ENCODE results near the gene USP1. TPM values are rescaled to one million over a fixed set of nuclear protein-coding genes. Genes with fewer than 3 reads are reported as not detected.

The USP1 gene
- total RNA-seq, 2 experiments from 2014 or later, result 26.2 to 28.3 TPM

DNA sequence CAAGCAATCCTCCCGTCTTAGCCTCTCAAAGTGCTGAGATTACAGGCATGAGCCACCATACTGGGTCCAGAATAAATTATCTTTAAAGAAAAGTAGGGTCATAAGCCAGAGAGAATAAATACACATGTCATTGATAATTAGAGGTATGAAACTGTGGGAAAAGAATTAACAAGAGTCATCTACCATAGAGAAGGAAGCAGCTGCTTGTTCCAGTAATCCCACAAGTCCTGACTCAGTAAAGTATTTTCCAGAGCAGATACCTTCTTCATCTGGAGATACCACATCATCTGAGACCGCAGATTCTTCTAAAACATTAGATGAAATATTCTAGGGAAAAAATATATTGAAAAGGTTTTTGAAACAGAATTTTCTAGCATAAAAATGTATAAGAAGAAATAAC, 55.7 kb downstream of the USP1 start:
- Histone ChIP-seq H3K27me3 (ENCODE audit: control insufficient read depth in 1 of 2, insufficient read depth in 2 of 2, low read length in 2 of 2) (no peaks in the 10 kb centered on the region), H3K9me3 (ENCODE audit: control insufficient read depth in 1 of 2, insufficient read depth in 1 of 2, low read length in 2 of 2) (no peaks in the 10 kb centered on the region), H3K36me3 (ENCODE audit: insufficient read depth, low read length) (no peaks in the 10 kb centered on the region), H3K4me1 (ENCODE audit: insufficient read depth, low read length) (no peaks in the 10 kb centered on the region), H3K4me3 (ENCODE audit: low read length) (no peak overlapping the region), H3K27ac (ENCODE audit: low read depth in 1 of 2, low read length in 2 of 2) (no peak overlapping the region)
- ATAC-seq (ENCODE audit: poor library complexity), result no peak
- DNase-seq, result no peak
- TF ChIP-seq, protein P1, sequence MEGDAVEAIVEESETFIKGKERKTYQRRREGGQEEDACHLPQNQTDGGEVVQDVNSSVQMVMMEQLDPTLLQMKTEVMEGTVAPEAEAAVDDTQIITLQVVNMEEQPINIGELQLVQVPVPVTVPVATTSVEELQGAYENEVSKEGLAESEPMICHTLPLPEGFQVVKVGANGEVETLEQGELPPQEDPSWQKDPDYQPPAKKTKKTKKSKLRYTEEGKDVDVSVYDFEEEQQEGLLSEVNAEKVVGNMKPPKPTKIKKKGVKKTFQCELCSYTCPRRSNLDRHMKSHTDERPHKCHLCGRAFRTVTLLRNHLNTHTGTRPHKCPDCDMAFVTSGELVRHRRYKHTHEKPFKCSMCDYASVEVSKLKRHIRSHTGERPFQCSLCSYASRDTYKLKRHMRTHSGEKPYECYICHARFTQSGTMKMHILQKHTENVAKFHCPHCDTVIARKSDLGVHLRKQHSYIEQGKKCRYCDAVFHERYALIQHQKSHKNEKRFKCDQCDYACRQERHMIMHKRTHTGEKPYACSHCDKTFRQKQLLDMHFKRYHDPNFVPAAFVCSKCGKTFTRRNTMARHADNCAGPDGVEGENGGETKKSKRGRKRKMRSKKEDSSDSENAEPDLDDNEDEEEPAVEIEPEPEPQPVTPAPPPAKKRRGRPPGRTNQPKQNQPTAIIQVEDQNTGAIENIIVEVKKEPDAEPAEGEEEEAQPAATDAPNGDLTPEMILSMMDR (IDR thresholded peaks at IDR 0.05), result no peak
- Mint-ChIP-seq H3K4me1 (ENCODE audit: low read depth) (no peaks in the 10 kb centered on the region), H3K27me3 (no peaks in the 10 kb centered on the region), H3K36me3 (ENCODE audit: low read depth) (peaks cover 48% of the 10 kb centered on the region), H3K9me3 (no peaks in the 10 kb centered on the region), H3K27ac (no peak overlapping the region), H3K4me3 (no peak overlapping the region)
- intact Hi-C loops (cut with DNase I, micrococcal nuclease), result no loop called here
- CTCF ChIA-PET, result no interaction called here
- POLR2A ChIA-PET, result no interaction called here

- TF ChIP-seq, protein P1 (IDR thresholded peaks at IDR 0.05), result no peak
- CTCF ChIA-PET, result no interaction called here
These were observed 56.8 kb downstream of the USP1 start for GRCh38 chr1:62493656-62494055.

GRCh38 chr1:62494137-62494536, 57.3 kb downstream of the USP1 start:
- DNase-seq, result no peak
- Mint-ChIP-seq H3K9me3 (no peaks in the 10 kb centered on the region), H3K36me3 (ENCODE audit: low read depth) (peaks cover 43% of the 10 kb centered on the region), H3K4me3 (no peak overlapping the region), H3K27ac (no peak overlapping the region), H3K4me1 (ENCODE audit: low read depth) (no peaks in the 10 kb centered on the region), H3K27me3 (no peaks in the 10 kb centered on the region)
- Histone ChIP-seq H3K27ac (ENCODE audit: low read depth in 1 of 2, low read length in 2 of 2) (no peak overlapping the region), H3K9me3 (ENCODE audit: control insufficient read depth in 1 of 2, insufficient read depth in 1 of 2, low read length in 2 of 2) (no peaks in the 10 kb centered on the region), H3K36me3 (ENCODE audit: insufficient read depth, low read length) (no peaks in the 10 kb centered on the region), H3K27me3 (ENCODE audit: control insufficient read depth in 1 of 2, insufficient read depth in 2 of 2, low read length in 2 of 2) (no peaks in the 10 kb centered on the region), H3K4me3 (ENCODE audit: low read length) (no peak overlapping the region), H3K4me1 (ENCODE audit: insufficient read depth, low read length) (no peaks in the 10 kb centered on the region)
- ChIA-PET POLR2A (interaction anchor here (0.6 kb wide), 1 partner anchor 13 kb away, joined by 4 read pairs; no protein-coding TSS in a partner anchor), CTCF (no interaction called here)
- TF ChIP-seq, protein P1 (IDR thresholded peaks at IDR 0.05), result no peak
- ATAC-seq (ENCODE audit: poor library complexity), result no peak
- intact Hi-C loops (cut with DNase I, micrococcal nuclease), result no loop called here

More at GRCh38 chr1:62493656-62494055, 56.8 kb downstream of the USP1 start:
- no peaks in the 10 kb centered on the region for H3K27me3 Mint-ChIP-seq
- H3K9me3 ChIP-seq (ENCODE audit: control insufficient read depth in 1 of 2, insufficient read depth in 1 of 2, low read length in 2 of 2), result no peaks in the 10 kb centered on the region
- no peaks in the 10 kb centered on the region for H3K4me1 ChIP-seq (ENCODE audit: insufficient read depth, low read length)
- ATAC-seq (ENCODE audit: poor library complexity), result no peak
- POLR2A ChIA-PET, result interaction anchor here (0.6 kb wide), 1 partner anchor 13 kb away, joined by 4 read pairs; no protein-coding TSS in a partner anchor
- H3K9me3 Mint-ChIP-seq, result no peaks in the 10 kb centered on the region
- no peak for DNase-seq
- no peak overlapping the region for H3K4me3 Mint-ChIP-seq
- intact Hi-C loops (cut with DNase I, micrococcal nuclease), result no loop called here
- no peaks in the 10 kb centered on the region for H3K4me1 Mint-ChIP-seq (ENCODE audit: low read depth)
- no peak overlapping the region for H3K4me3 ChIP-seq (ENCODE audit: low read length)
- H3K27ac Mint-ChIP-seq, result no peak overlapping the region
- peaks cover 43% of the 10 kb centered on the region for H3K36me3 Mint-ChIP-seq (ENCODE audit: low read depth)
- H3K27ac ChIP-seq (ENCODE audit: low read depth in 1 of 2, low read length in 2 of 2), result no peak overlapping the region
- H3K27me3 ChIP-seq (ENCODE audit: control insufficient read depth in 1 of 2, insufficient read depth in 2 of 2, low read length in 2 of 2), result no peaks in the 10 kb centered on the region
- no peaks in the 10 kb centered on the region for H3K36me3 ChIP-seq (ENCODE audit: insufficient read depth, low read length)
